HG03460 (cell line): ENCODE data around the gene SCAMP2.
A peak's percentile ranks its signal among the peaks of the same experiment; 100 is the strongest.
"Not testable (repeated sequence)": the region's sequence is repeated elsewhere in the genome, so short reads cannot be mapped to it uniquely, and the experiment has no call there.

Source experiments
- ATAC-seq: cut with Tn5 transposase; IDR thresholded peaks from one replicate; pipeline ENCODE4 v1.9.1; 2021; ENCODE audit not compliant: unreplicated experiment

SCAMP2 gene

DNA sequence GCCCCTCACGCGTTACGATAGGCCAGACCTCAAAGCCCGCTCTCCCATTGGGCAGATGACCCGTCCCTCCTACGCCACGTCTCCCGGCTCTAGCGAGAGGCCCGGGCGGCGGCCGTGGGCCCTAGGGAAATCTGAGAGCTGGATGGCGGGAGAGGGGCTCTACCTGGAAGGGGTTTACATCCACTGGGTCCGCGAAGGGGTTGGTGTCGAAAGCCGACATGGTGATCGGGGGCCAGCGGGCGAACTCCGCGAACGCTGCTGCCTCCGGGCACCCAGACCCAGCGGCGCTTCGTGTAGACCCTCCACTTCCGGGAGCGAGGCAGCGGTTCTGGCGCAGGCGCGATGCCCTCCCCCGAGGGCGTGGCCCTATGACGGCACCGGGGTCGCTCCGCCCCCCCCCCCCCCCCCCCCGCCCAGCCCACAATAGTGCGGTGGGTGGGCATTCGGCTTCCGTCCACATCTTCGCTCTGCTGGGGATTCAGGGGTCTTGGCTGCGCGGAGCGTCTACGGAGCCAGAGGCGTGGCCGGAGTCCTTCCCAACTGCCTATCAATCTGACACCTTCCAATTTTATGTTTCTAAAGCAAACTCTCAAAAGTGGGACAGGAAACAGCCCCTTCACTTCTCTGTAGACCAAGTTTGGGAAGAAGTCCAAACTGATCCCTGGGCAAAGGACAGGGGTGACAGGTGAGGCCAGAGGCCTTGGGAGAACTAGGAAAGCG lies at the start of gene SCAMP2:
SCAMP2 (minus strand) TSS at position 330 of the 720 bp plus-strand sequence; CDS start at position 220, 110 bp downstream.
- peak; percentile 74 for ATAC-seq

GRCh38 chr15:74920456-74920855 lies 47.3 kb upstream of the SCAMP2 start:
- no peak for ATAC-seq

GRCh38 chr15:74917676-74918075 lies 44.5 kb upstream of the SCAMP2 start:
- no peak for ATAC-seq

GRCh38 chr15:74913799-74914198 lies 40.6 kb upstream of the SCAMP2 start:
- ATAC-seq = not testable (repeated sequence)

GRCh38 chr15:74913041-74913440 lies 39.9 kb upstream of the SCAMP2 start:
- no peak for ATAC-seq

DNA sequence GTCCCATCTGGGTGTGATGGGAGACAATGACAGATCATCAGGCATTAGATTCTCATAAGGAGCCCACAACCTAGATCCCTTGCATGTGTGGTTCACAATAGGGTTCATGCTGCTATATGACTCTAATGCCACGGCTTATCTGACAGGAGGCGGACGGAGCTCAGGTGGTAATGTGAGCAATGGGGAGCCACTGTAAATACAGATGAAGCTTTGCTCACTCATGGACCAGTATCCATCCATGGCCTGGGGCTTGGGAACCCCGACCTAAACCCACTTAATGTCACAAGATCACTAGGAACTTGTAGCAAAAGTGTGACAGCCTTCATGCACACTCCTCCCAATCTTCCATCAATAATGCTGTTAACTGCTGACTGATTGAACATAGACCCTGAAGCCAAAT lies 35.5 kb upstream of the SCAMP2 start:
- ATAC-seq = no peak

GRCh38 chr15:74907163-74907870 lies 34.2 kb upstream of the SCAMP2 start:
- no peak for ATAC-seq

DNA sequence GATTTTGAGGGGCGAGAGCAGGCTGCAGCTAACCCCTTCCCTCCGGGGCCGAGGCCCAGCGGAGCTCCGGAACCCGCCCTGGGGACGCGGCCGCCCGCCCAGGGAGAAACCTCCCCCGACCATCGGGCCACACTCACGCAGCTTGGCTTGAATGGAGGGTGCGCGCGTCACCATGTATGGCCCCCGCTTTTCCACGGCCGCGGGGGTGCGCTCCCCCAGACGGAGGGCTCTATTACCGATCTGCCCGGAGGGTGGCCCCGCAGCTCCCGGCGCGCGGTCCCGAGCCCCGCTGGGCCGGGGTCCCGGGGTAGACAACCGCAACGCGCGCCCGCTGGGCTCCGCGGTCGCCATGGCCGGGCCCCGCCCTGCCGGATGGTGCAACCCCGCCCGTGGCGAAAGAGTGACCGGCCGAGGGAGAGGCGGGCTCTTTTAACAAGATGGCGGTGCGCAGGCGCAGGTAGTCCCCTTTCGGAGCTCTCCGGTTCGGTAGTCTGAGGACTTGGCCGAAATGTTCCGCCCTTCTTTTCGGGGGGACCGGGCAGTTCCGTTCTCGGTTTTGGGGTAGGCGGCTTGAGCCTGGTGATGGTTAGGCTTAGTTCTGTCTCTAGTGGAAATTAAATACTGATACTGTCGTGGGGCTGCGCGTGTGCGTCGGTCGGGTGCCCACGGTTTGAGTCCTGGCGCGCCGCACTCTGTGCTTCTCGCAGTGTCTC lies 33.4 kb upstream of the SCAMP2 start, which contains the start of gene FAM219B:
FAM219B (minus strand) TSS at position 402 of the 713 bp plus-strand sequence; CDS start at position 351, 51 bp downstream.
- peak; percentile 87 for ATAC-seq

GRCh38 chr15:74906067-74906449 lies 32.9 kb upstream of the SCAMP2 start:
- peak; percentile 32 for ATAC-seq

- ATAC-seq = no peak
Observed at GRCh38 chr15:74904190-74904805, 31.1 kb upstream of the SCAMP2 start.

DNA sequence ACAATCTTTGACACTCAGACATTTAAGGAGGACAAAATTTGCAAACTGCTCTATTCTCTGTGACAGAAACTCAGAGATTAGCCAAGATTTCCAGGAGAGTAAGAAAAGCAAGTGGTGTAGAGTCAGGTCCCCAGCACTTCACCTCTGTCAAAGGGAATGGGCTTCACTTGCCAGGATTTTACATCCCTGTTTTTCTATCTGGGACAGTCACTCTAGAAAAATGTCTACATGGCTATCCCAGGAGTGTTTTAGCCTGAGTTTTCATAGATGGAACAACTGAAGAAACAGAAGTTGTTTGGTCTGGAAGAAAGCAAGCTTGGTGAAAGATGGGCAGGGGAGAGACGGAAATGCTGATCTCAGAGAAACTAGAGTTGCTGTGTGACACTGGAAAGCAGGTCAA lies 30.5 kb upstream of the SCAMP2 start:
- no peak for ATAC-seq

DNA sequence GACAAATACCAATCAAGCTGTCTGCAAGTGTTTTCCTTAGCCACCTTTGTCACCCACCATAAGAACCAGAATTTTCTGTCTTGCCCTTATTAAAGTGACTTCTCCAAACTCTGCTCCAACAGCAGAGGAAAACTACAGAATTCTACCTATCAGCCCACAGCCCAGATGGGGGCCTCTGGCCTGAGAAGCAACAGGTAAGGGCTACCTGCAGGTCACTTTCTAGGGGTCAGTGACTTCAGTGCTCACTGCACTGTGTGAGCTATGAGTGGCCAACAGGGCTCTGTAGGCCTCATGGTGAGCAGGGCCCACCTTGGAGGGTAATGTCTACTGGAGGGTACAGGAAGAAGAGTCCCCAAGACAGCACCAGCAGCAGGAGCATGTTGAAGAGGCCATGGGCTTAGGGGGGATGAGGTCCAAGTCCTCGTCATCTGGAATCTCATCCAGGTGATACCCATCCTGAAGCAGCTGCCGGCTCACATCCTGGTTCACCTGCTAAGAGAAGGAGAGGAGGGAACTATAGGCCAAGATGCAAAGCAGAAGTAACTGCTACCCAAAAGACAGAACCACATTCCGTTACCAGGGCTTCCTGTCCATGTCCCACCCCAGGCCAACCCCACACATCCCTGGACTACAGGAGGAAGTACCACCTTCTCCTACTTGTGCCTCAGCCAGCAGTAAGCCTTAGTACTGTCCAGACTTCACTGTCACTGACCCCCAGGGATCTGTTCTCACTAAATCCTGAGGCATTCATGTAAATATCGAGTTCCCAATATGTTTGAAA lies 29.3 kb upstream of the SCAMP2 start:
- no peak for ATAC-seq

- ATAC-seq = no peak
Observed at GRCh38 chr15:74901612-74902063, 28.5 kb upstream of the SCAMP2 start.

DNA sequence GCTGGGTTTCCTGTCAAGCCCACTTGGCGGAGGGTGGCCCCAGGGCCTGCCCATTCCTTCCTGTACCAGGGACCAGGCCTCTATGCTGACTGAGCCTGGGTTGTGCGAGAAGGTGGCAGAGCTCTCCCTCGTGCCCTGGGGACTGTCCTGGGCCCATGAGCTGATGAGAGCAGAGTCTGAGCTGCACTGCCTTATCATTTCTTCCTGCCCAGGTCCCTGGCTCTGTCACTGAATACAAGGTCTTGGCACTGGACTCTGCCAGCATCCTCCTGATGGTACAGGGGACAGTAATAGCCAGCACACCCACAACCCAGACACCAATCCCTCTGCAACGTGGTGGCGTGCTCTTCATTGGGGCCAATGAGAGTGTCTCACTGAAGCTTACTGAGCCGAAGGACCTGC lies 24.1 kb upstream of the SCAMP2 start:
- ATAC-seq = no peak

DNA sequence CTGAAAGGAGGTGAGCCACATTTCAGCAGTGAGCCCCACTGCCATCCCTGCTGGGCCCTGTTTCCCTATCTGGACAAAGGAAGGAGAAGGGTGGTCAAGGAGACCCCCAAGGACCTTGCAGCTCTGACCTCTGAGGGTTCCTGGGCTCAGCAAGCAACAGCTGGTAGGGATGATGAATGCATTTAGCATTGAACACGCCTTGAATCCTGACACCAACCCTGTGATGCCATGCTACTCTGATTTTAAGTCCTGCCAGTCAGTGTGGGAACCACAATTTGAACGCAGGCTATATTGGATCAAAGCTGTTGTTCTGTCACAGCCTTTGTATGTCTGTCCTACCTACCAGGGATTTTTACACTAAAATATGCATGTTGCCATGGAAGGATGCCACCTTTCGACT lies 23.2 kb upstream of the SCAMP2 start:
- no peak for ATAC-seq

GRCh38 chr15:74895830-74896229 lies 22.7 kb upstream of the SCAMP2 start:
- no peak for ATAC-seq

- not testable (repeated sequence) for ATAC-seq
Observed at GRCh38 chr15:74894383-74894782, 21.2 kb upstream of the SCAMP2 start.

DNA sequence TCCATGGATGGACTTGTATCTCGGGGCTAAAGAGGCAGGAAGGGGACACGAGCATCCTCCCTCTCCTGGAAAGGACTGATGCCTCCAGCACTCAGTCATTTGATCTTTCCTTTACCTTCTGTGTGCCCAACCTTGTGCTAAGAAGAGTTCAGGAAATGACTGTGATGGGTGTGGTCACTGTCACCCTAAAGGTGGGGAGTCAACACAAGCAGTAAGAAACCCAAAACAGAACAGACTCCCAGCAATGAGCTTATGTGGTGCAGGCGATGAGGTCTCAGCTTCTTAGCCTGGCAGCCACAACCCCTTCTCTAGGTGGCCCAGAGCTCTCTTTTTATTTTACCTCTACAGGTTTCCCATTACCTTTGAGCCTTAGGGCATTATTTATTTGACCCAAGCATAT lies 20.5 kb upstream of the SCAMP2 start:
- ATAC-seq = no peak

DNA sequence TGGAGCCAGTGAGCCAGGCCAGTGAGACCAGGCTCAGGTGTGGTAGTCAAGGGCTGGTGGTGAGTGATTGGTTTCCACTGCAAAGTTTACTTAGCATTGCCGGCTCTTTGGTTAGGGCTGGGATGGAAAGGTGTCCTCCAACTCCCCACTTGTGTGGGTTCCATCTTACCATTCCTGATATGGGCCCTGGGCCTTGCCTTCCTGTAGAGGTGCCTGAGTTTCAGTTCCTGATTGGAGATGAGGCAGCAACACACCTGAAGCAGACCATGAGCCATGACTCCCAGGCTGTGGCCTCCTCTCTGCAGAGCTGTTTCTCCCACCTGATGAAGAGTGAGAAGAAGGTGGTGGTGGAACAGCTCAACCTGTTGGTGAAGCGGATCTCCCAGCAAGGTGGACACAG lies 19.8 kb upstream of the SCAMP2 start:
- no peak for ATAC-seq

DNA sequence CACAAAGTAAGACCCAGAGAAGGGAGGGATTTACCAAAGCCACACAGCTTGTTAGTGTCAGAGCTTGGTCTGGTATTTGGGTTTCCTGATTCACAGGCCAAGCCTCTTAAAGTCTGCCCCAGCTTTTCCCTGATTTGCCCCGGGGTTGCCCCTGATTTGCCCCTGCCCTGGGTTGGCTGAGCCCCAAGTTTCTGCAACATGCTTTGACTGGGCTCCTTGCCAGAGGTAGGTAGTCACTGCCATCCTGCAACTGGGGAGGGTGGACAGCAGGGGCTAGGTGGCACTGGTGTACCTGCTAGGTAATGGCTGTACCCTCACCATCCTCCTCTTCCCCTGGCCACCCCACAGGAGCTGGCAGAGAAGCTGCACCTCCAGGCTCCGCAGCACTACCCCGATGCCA lies 19.1 kb upstream of the SCAMP2 start:
- ATAC-seq = no peak
